Brain microvascular endothelial cell (primary cell): ENCODE measurements around the gene CLSTN2.

ENCODE experiments used
- DNase-seq: peaks from one replicate; pipeline ENCODE4 v3.0.0-alpha.2; 2020
- H3K27ac ChIP-seq: fragments of 250-450 bp; sonication (Bioruptor Pico); 2 replicates; pipeline ENCODE4 v1.5.1; 2020; ENCODE audit warnings: mild to moderate bottlenecking, moderate library complexity
- H3K27me3 ChIP-seq: fragments of 250-450 bp; sonication (Bioruptor Pico); replicated peaks from 2 replicates; pipeline ENCODE4 v1.5.1; 2020; ENCODE audit warnings: mild to moderate bottlenecking
- H3K36me3 ChIP-seq: fragments of 250-450 bp; sonication (Bioruptor Pico); replicated peaks from 2 replicates; pipeline ENCODE4 v1.5.1; 2020; ENCODE audit warnings: mild to moderate bottlenecking
- H3K4me3 ChIP-seq: 2 replicates; pipeline ENCODE4 v1.5.1; 2011; ENCODE audit warnings: low read depth, mild to moderate bottlenecking, control low read depth, low read length, moderate library complexity
- in situ Hi-C: cut with HindIII; loops from 2 replicates; pipeline ENCODE4 v1.10.0; 2017; ENCODE audit warnings: low sequenced_read_pairs, low pct_ligation_motif_present
- TF ChIP-seq, protein P1 (sequence below): IDR thresholded peaks from 2 replicates; pipeline ENCODE4 v1.5.1; 2011; ENCODE audit warnings: low read depth, mild to moderate bottlenecking, moderate library complexity, low read length, control low read depth, inconsistent platforms; ENCODE audit errors: missing control alignments

The CLSTN2 gene

DNA sequence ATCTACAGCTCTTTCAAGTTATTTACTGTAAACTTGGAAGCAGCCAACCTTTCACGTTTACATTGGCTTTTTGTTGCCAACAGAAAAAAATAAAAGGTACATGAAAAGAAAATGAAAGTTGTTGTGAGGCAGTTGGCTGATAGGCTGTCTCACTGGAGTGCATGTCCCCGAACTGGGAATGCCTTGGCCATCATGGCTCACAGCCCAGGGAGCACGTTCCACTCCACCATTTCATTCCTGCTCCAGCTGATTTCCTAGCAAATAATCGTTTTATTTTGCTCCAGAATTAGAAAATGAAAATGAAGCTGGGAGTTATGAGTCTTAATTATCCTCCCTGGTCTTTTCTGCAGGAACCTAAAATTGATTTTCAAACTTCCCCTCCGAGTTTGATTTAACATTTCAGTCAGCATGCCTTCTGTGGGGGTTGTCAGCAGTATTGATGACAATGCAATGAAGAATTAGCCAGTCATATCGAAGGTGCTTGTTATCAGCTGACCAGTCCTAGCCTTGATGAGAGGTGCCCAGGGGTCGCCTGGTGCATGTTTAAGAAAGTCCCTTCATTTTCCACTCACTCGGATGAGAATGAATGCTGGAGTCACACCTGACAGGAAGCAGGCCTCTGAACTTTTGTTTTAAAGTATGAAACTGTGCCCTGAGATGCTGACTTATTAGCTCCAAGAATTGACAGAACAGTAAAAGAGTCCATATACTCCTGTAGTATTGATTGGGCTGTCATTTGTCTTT lies 449.2 kb downstream of the CLSTN2 start:
- no peaks in the 10 kb centered on the region for H3K36me3 ChIP-seq
- no peaks in the 10 kb centered on the region for H3K27me3 ChIP-seq
- DNase-seq, result no peak
- in situ Hi-C loops, result no loop called here
- no peak overlapping the region for H3K27ac ChIP-seq
- H3K4me3 ChIP-seq, result no peak overlapping the region
- TF ChIP-seq, protein P1, sequence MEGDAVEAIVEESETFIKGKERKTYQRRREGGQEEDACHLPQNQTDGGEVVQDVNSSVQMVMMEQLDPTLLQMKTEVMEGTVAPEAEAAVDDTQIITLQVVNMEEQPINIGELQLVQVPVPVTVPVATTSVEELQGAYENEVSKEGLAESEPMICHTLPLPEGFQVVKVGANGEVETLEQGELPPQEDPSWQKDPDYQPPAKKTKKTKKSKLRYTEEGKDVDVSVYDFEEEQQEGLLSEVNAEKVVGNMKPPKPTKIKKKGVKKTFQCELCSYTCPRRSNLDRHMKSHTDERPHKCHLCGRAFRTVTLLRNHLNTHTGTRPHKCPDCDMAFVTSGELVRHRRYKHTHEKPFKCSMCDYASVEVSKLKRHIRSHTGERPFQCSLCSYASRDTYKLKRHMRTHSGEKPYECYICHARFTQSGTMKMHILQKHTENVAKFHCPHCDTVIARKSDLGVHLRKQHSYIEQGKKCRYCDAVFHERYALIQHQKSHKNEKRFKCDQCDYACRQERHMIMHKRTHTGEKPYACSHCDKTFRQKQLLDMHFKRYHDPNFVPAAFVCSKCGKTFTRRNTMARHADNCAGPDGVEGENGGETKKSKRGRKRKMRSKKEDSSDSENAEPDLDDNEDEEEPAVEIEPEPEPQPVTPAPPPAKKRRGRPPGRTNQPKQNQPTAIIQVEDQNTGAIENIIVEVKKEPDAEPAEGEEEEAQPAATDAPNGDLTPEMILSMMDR, result no peak

DNA sequence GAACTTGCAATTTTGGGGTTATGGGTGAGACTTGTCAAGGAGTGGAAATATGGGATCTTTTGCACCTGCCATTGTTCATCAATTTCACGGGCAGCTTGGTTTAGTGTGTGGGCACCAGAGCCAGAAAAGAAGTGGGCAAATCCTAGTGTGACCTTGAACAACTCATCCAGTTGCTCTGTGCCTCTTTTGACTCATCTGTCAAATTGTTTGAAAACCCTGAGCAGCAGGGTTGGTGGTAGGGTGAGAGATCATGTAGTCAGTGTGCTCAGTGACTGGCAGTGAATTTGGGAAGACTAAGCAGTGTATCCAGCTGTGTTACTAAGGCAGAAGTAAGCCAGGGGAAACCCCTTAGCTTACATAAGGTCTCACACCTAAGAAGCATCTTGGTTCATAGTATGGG lies 449.9 kb downstream of the CLSTN2 start:
- Histone ChIP-seq H3K4me3 (no peak overlapping the region), H3K36me3 (no peaks in the 10 kb centered on the region), H3K27ac (no peak overlapping the region), H3K27me3 (no peaks in the 10 kb centered on the region)
- TF ChIP-seq, protein P1, result no peak
- in situ Hi-C loops, result no loop called here
- no peak for DNase-seq

DNA sequence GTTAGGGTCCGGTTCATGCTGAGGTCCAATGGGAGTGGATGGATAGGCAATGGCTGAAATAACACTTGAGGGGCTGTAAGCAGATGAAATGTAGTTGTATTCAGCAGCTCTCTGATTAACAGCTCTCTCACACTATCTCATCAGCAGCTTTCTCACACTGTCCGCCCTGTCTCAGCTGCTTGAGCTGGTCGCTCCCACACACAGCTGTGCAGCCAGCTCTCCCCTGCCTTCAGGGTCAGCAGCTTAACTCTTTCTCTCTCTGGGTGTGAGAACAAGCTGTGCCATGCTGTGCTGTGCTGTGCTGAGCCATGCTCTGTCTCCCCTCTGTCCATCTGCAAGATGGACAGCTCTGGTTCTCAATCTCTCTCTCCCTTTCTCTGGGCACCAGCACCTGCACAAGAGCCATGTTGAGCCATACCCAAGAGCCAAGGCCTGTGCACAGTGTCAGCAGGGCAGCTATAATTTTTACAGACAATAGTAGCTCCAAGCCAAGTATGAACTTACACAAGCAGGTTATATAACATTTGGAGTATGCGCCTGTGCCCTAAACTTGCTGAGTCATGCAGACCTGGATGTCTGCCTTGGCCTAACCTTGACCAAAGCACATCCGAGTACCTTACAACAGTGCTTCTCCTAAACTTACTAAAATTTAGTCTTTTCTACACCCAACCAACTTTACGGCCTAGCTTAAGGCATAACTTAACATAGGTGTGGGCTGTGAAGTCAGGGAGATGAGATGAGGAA lies 451.5 kb downstream of the CLSTN2 start:
- no peak overlapping the region for H3K27ac ChIP-seq
- in situ Hi-C loops, result no loop called here
- no peak for DNase-seq
- H3K4me3 ChIP-seq, result no peak overlapping the region
- TF ChIP-seq, protein P1, result no peak
- H3K36me3 ChIP-seq, result no peaks in the 10 kb centered on the region
- no peaks in the 10 kb centered on the region for H3K27me3 ChIP-seq

DNA sequence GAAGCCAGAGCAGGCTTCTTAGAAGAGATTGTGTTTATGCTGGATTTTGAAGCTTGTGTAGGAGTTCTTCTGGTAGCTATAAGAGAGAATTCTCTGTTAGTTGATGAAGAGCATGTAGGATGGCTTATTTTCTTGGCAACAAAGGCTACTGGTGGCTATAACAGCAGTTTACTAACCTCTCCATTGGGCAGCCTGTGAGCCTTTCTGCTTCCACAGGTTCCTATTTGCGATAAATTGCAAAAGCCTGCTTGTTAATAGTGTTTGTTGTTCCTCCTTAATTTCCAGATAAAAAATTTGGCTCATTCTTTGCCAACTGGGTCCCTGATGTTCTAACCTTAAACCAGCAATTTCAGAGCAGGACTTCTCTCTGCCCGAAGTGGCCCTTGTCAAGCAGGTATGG lies 452.3 kb downstream of the CLSTN2 start:
- TF ChIP-seq, protein P1, result no peak
- Histone ChIP-seq H3K27ac (no peak overlapping the region), H3K27me3 (no peaks in the 10 kb centered on the region), H3K4me3 (no peak overlapping the region), H3K36me3 (no peaks in the 10 kb centered on the region)
- no peak for DNase-seq
- in situ Hi-C loops, result no loop called here

DNA sequence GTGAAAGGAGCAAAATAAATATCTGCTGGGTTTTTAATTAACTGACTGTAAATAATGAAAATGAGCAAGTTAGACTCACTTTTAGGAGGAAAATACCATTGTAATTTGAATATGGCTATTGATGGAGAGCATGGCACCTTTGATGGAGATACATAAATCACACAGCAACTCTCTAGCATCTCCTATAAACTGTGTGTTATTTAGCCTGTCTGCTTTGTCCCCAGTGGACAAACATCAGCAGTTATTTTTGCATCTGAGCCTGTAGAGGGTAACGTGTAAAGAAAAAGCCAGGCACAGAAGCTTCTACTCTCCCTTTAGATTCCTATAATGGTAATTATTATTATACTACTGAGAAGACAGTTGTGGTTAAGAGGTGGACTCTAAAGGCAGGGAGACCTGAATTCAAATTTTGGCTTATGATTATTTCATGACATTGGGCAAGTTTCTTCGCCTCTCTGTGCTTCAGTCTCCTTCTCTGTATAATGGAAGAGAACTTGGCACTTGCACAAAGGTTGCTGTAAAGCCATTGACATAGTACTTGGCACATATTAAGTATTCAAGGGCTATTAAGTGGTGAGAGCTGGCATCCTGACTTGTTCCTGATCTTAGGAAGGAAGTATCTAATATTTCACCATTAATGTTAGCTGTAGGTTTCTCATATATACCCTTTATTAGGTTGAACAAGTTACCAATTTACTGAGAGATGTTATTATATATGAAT lies 453.4 kb downstream of the CLSTN2 start:
- in situ Hi-C loops, result no loop called here
- H3K27me3 ChIP-seq, result no peaks in the 10 kb centered on the region
- no peaks in the 10 kb centered on the region for H3K36me3 ChIP-seq
- H3K27ac ChIP-seq, result no peak overlapping the region
- no peak for DNase-seq
- no peak overlapping the region for H3K4me3 ChIP-seq
- TF ChIP-seq, protein P1, result no peak
